Fibroblast of lung (primary cell): ENCODE measurements around the gene ENKD1.

Source experiments
- CTCF ChIP-seq, 2 donors: IDR thresholded peaks in 1 of 2; conservative IDR thresholded peaks in 1 of 2; 1 replicate in 1 of 2; 2 replicates in 1 of 2; pipeline ENCODE4 v1.5.1; 2011 to 2012; ENCODE audit warnings: low read length in 2 of 2, control low read depth in 1 of 2, inconsistent platforms in 1 of 2, low read depth in 1 of 2, mild to moderate bottlenecking in 1 of 2
- EZH2 ChIP-seq: IDR thresholded peaks from 2 replicates; pipeline ENCODE4 v1.5.1; 2012; ENCODE audit warnings: low read length, control low read depth, mild to moderate bottlenecking; ENCODE audit errors: missing control alignments

GRCh38 chr16:67667453-67667816, 885 bp upstream of the ENKD1 start:
- TF ChIP-seq CTCF (conservative IDR thresholded peaks at IDR 0.05 in 1 of 2, IDR thresholded peaks at IDR 0.05 in 1 of 2; ENCODE audit: low read depth in 1 of 2, low read length in 2 of 2), result no peak
- no peak for TF ChIP-seq EZH2
